ENCODE measurements around the gene ADAMTS15.

ADAMTS15 gene

DNA sequence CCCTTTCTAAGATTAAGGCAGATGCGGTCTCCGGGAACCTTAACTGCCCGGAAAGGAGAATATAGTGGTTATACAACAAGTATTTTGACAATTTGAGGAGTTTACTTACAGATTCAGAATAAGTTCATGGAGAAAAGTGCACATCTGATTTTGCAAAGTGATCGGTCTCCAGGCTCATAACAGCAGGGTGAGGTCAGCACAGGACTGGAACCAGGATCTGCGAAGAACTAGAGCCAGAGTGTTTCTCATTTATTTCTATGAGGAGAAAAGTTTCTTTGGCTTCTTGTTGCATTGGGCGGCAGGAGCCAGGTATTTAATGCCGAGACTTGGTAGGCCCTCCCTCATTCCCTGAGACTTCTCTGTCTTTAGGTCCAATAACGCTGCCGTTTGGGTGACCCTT, 3.7 kb downstream of the ADAMTS15 start:
- no peak for DNase-seq
- intact Hi-C loops (cut with DNase I; ENCODE audit: low total_unique reads): no loop called here
- peaks cover 0 to 74% (median 49%) of the 10 kb centered on the region in 4 donors for H3K4me1 ChIP-seq

DNA sequence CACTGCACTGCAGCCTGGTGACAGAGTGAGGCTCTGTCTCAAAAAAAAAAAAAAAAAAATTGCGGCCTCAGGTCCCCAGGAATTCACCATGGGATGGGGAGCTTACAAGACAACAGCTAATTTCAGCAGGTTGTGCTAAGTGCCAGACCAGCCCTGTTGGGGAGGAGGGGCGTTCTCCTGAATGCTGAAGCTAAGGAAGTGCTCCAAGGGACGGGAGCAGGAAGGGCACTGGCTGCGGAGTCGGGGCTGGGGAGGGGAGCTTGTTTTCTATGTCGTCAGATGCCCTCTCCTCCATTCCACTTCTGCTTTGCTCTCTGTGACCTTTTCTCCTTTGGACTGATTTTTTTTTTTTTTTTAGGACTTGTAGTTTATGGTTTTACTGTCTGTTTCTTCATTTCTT, 4.5 kb downstream of the ADAMTS15 start:
- Histone ChIP-seq H3K4me1 (peaks cover 0 to 80% (median 56%) of the 10 kb centered on the region in 4 donors), H3K4me3 (peak overlapping the region in 1 of 2 donors; percentile 70), H3K27ac (peak overlapping the region; percentile 89 to 94), H3K36me3 (peaks cover 0 to 5% (median 0%) of the 10 kb centered on the region in 3 donors), H3K9me3 (no peaks in the 10 kb centered on the region), H3K27me3 (no peaks in the 10 kb centered on the region)
- DNase-seq: no peak
- intact Hi-C loops (cut with DNase I; ENCODE audit: low total_unique reads): no loop called here
- TF ChIP-seq, protein P1, sequence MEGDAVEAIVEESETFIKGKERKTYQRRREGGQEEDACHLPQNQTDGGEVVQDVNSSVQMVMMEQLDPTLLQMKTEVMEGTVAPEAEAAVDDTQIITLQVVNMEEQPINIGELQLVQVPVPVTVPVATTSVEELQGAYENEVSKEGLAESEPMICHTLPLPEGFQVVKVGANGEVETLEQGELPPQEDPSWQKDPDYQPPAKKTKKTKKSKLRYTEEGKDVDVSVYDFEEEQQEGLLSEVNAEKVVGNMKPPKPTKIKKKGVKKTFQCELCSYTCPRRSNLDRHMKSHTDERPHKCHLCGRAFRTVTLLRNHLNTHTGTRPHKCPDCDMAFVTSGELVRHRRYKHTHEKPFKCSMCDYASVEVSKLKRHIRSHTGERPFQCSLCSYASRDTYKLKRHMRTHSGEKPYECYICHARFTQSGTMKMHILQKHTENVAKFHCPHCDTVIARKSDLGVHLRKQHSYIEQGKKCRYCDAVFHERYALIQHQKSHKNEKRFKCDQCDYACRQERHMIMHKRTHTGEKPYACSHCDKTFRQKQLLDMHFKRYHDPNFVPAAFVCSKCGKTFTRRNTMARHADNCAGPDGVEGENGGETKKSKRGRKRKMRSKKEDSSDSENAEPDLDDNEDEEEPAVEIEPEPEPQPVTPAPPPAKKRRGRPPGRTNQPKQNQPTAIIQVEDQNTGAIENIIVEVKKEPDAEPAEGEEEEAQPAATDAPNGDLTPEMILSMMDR (IDR thresholded peaks at IDR 0.05): no peak

More for the DNA sequence above, 3.7 kb downstream of the ADAMTS15 start:
- TF ChIP-seq, protein P1 (IDR thresholded peaks at IDR 0.05): no peak
- peak overlapping the region; percentile 70 to 78 for H3K4me3 ChIP-seq
- peaks cover 0 to 5% (median 0%) of the 10 kb centered on the region in 3 donors for H3K36me3 ChIP-seq
- no peaks in the 10 kb centered on the region for H3K9me3 ChIP-seq
- no peaks in the 10 kb centered on the region for H3K27me3 ChIP-seq
- peak overlapping the region; percentile 89 to 94 for H3K27ac ChIP-seq

DNA sequence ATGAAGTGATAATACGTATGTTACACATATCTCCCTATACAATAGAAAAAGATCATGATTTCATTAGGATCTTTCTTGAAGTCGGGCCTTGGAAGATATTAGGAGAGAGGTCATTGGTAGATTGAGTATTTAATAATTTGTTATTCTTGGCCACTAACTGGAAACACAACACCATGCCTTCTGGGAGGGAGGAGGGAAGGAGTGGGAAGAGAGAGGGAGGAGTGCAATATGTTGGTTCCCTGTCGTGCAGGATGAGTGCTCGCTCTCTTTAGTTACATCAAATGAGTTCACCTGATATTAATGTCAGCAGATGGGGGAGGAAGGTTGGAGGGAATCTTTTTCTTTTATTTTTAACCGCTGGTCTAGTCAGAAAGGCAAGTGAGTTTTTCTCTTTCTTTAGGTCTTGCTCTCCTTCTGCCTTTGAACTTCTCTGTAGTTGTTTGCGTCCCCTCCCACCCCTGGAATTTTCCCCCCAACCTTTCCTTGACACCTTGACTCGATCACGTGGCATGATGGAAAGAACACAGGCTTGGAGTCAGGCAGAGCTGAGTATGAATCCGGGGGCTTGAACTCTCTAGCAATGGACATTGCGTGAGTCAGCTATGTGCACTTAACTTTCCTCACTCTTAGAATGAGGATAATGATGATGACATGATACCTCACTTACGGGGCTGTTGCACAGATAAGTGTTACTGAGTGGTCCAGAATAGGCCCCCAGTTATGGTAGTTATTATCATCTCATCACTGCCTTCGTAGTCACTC, 6.2 kb downstream of the ADAMTS15 start:
- peak overlapping the region; percentile 89 to 94 for H3K27ac ChIP-seq
- no peaks in the 10 kb centered on the region for H3K27me3 ChIP-seq
- H3K36me3 ChIP-seq: peaks cover 0 to 5% (median 0%) of the 10 kb centered on the region in 3 donors
- no peak for DNase-seq
- TF ChIP-seq, protein P1 (IDR thresholded peaks at IDR 0.05): no peak
- no peak overlapping the region for H3K4me3 ChIP-seq
- peaks cover 0 to 92% (median 64%) of the 10 kb centered on the region in 4 donors for H3K4me1 ChIP-seq
- H3K9me3 ChIP-seq: no peaks in the 10 kb centered on the region
- intact Hi-C loops (cut with DNase I; ENCODE audit: low total_unique reads): loop anchor here (5.0 kb wide), 1 partner anchor 63 kb away; no protein-coding TSS in a partner anchor

DNA sequence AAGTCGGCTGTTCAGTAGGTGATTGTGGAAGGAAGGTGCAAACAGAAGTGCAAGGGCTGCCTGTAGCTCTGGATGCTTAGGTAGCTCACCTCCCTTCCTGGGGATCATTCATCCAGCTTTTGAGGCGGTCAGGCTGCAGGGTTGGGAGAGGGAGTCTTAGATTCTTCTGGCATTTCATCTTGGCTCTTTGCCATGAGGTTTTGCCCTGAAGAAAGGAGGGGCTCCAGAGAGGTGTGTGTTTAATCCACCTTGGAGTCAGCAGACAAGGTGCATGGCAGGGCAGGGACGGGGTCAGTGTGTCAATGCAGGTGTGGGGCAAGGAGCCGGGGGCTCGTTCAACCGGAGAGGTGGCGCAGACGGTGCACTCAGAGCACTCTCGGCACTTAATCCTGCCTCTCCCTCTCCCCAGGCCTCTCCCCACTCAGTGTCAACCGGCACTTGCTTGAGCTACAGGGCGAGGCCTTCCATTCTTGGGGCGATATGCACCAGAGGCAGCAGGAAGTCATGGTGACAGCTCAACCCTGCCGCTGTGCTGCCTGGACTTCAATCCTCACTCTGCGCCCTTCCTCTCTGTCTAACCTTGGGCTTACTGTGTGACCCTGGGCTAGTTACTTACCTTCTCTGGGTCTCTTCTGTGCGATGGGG, 7.2 kb downstream of the ADAMTS15 start:
- TF ChIP-seq, protein P1 (IDR thresholded peaks at IDR 0.05): no peak
- H3K36me3 ChIP-seq: peaks cover 0 to 5% (median 0%) of the 10 kb centered on the region in 3 donors
- peak overlapping the region; percentile 37 to 94 for H3K27ac ChIP-seq
- no peaks in the 10 kb centered on the region for H3K27me3 ChIP-seq
- no peaks in the 10 kb centered on the region for H3K9me3 ChIP-seq
- no peak for DNase-seq
- intact Hi-C loops (cut with DNase I; ENCODE audit: low total_unique reads): loop anchor here (5.0 kb wide), 1 partner anchor 62 kb away; no protein-coding TSS in a partner anchor
- peaks cover 0 to 93% (median 64%) of the 10 kb centered on the region in 4 donors for H3K4me1 ChIP-seq
- peak overlapping the region in 1 of 2 donors; percentile 9 for H3K4me3 ChIP-seq

DNA sequence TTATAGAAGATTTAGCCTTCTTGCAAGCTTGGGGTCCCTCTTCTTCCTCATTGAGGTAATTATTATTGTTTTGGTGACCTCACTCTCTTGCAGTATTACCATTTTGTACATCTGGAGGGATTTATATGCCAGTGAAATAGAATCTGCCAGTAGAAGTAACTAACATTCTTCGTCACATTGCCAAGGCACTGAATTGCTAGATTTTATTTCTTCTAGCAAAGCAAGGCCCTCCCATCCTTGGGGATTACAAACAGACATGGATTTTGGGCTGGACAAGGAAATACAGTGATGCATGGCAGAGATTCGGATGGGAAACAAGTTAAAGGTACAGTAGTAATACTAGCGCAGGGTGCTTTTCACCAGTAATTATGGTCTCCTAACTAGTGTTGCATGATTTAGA, 7.8 kb downstream of the ADAMTS15 start:
- peaks cover 0 to 6% (median 0%) of the 10 kb centered on the region in 3 donors for H3K36me3 ChIP-seq

More for the DNA sequence above, 7.8 kb downstream of the ADAMTS15 start:
- H3K27me3 ChIP-seq: no peaks in the 10 kb centered on the region
- H3K4me3 ChIP-seq: no peak overlapping the region
- intact Hi-C loops (cut with DNase I; ENCODE audit: low total_unique reads): loop anchor here (5.0 kb wide), 1 partner anchor 61 kb away; no protein-coding TSS in a partner anchor
- H3K9me3 ChIP-seq: no peaks in the 10 kb centered on the region
- peak overlapping the region; percentile 37 to 94 for H3K27ac ChIP-seq
- TF ChIP-seq, protein P1 (IDR thresholded peaks at IDR 0.05): no peak
- H3K4me1 ChIP-seq: peaks cover 0 to 93% (median 59%) of the 10 kb centered on the region in 4 donors
- no peak for DNase-seq

Data from tibial artery (tissue), 4 donors.